GM21360 (cell line): ENCODE data around the gene PEX3.
"Not testable (repeated sequence)": the region's sequence is repeated elsewhere in the genome, so short reads cannot be mapped to it uniquely, and the experiment has no call there.

ENCODE experiments used
- ATAC-seq: cut with Tn5 transposase; IDR thresholded peaks from one replicate; pipeline ENCODE4 v1.9.1; 2021; ENCODE audit warnings: mild to moderate bottlenecking, moderate library complexity; ENCODE audit not compliant: unreplicated experiment

PEX3 gene

DNA sequence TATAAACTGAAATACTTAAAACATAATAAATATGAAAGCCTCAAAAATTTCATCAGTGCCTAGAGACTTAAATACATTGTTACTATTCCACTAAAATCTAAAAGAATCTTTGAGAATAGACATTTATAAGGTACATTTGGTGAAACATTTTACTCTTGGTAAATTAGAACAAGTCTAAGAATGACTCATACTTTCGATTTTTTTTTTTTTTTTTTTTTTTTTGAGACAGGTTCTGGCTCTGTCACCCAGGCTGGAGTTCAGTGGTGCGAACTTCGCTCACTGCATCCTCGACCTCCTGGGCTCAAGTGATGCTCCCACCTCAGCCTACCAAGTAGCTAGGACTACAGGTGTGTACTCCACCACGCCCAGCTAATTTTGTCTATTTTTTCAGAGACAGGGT, 54.5 kb downstream of the PEX3 start:
- ATAC-seq, result no peak

GRCh38 chr6:143505537-143505936, 54.9 kb downstream of the PEX3 start:
- no peak for ATAC-seq

DNA sequence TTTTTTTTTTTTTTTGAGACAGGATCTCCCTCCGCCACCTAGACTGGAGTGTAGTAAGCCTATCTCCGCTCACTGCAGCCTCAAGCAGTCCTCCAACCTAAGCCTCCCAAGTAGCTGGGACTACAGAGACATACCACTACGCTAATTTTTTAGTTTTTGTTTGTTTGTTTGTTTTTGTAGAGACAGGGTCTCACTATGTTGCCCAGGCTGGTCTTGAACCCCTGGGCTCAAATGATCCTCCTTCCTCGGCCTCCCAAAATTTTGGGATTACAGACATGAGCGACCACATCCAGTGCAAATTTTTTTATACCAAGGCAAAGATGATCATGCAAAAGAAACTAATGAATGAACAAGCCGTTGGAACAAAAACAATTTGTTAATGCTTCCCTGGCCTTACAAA, 55.6 kb downstream of the PEX3 start:
- no peak for ATAC-seq

- ATAC-seq, result no peak
Measured at GRCh38 chr6:143506620-143507019, 56.0 kb downstream of the PEX3 start.

DNA sequence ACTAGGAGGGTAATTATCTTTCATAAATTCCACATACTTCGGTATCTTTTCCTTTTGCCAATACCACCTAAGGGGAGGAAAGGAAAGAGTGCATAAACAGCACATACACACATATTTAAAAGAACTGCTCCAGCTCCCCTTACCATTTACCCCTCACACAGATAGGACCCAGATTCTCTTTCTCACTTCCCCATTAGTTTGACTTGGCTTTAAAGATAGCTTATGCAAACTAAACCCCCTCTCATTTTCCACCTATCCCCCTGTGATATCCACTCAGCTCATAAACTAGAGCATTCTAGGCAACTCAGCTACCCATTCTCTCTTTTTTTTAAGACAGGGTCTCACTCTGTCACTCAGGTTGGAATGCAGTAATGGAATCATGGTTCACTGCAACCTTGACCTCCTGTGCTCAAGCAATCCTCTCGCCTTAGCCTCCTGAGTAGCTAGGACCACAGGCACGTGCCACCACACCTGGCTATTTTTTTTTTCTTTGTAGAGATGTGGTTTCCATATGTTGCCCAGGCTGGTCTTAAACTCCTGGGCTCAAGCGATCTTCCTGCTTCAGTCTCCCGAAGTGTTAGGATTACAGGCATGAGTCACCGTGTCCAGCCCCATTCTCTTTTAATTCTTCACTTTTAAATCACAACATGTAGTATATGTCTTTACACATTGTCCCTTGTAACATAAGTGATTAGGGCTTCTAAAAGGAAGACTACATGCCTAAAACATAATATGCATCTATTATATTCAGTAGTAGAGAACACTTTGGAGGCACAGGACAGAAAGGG, 56.9 kb downstream of the PEX3 start:
- ATAC-seq, result no peak

GRCh38 chr6:143510326-143510725, 59.7 kb downstream of the PEX3 start:
- ATAC-seq, result not testable (repeated sequence)

GRCh38 chr6:143510991-143511891, 60.6 kb downstream of the PEX3 start, which contains the start of gene FUCA2:
Gene FUCA2, minus strand, starts transcription at chr6:143511720. Its CDS starts 86 bp downstream, at chr6:143511634.
- ATAC-seq, result peak; percentile 44

- peak; percentile 52 for ATAC-seq
Measured at GRCh38 chr6:143513410-143513809, 62.8 kb downstream of the PEX3 start.

DNA sequence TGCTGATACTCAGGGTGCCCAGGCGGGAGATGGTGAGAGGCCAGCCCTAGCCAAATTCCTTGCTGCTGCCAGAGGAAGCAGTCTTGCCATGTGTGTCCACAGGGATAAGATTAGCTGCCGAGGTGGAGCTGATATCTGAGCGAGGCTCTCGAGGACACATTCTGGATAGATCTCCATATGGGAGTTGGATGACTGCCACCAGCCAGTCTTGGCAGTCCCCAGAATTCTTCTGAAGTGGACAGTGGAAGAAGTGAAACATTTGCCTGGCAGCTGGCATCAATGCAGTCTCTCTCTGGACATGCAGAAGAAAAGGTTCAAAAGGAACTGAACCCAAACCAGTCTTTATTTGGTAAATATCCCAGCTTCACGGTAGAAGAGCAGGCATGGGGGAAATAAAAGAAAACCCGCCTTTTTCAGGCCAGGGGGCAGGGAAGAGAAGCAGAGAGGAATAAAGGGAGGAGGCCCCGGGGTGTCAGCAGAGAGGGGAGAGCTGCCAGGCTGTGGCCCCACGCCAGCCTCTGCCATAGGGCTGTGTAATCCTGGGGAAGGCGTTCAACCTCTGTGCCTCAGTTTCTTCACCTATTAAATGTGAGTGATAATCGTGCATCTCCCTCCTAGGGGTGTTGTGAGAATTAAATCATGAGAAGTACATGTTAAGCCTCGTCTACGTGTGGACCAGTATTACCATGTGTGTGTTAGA, 64.6 kb downstream of the PEX3 start:
- no peak for ATAC-seq

DNA sequence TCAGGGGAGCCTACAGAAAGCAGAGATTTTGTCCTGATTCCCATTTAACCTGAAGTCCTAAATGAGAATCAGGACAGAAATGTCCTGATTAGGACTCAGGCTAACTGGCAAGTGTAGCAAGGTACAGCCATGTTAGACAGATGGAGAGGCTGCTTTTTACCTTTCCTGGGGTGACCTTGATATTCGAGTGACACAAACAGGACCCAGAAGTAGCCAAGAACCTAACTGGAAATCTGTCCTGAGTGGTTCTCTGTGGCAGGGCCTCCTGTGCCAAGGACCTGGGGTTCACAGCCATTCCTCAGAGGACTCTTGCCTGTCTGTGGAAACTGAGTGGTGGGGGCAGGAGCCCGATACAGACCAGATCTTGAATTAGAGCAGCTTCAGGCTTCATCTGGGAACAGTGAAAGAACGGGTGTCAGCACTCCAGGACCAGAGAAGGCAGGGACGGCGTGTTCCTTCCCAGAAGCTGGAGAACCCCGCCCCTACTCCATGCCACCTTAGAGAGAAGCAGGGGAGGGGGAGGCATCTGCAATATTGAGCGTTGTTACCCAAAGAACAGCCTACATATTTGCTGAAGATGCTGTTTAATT, 65.3 kb downstream of the PEX3 start:
- no peak for ATAC-seq

- ATAC-seq, result no peak
Measured at GRCh38 chr6:143516690-143517446, 66.3 kb downstream of the PEX3 start.

GRCh38 chr6:143517447-143517773, 66.8 kb downstream of the PEX3 start:
- ATAC-seq, result no peak

DNA sequence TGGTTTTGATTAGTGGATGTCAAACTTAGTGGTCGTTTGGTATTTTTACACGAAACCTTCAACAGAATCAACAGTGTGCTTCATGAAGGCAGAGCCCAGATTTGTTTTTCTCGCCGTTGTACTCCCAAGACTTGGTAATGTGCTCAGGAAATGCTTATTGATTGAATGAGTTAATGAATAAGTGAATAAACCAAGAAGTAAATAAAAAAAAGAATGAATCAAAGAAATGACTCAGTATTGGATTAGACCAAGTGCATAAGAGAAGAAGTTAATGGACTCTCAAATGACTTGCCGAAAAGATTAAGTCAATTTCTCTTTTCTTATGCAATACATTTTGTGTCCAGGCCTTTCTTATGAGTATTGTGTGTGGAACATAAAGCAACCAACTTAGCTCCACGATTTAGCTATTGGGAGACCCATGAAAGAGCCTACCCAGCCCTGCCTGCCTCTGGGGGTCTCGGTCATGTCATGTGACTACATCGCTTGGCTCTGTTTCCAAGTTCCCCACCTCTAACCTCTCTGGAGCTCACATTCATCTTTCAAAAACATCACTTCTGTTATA, 71.5 kb downstream of the PEX3 start:
- ATAC-seq, result no peak

GRCh38 chr6:143525356-143525755, 74.8 kb downstream of the PEX3 start:
- no peak for ATAC-seq

GRCh38 chr6:143527677-143528076, 77.1 kb downstream of the PEX3 start:
- ATAC-seq, result no peak

GRCh38 chr6:143528164-143528811, 77.7 kb downstream of the PEX3 start:
- peak; percentile 67 for ATAC-seq

DNA sequence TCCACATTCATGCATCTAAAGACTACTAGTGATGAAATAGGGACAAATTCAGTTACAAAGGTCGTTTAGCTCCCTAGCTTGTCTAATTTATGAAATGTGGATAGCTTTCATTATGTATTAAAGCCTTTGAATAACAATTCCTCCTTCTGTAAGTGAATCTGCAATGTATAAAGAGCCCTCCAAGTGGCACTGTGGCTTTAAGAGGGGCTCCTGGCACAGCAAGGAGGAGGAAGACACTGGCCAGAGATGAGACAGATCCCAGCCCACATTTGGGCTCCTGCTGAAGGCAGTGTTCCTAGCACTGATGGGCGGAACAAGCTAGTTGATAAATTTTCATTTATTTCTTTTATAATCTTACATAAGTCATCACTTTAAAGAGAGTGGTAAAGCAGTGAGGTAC, 78.5 kb downstream of the PEX3 start:
- ATAC-seq, result no peak

- no peak for ATAC-seq
Measured at GRCh38 chr6:143531720-143532499, 81.3 kb downstream of the PEX3 start.

DNA sequence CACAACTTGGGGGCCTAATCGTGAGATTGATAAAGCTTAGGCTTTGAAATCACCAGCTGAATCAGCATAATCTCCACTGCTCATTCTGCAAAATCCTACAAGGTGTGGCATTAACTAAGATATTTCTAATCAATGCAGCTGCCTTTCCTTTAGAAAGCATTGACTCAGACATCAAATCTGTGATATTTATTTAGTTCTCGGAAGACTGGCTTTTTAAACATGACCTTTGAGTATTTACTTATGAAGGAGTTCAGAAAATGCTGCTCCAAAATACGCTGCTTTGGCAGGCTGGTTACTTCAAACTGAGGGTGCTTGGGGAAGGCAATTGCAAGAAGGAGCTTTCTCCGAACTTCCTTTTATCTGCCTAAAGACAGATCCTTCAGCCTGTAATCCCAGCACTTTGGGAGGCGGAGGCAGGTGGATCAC, 84.6 kb downstream of the PEX3 start:
- ATAC-seq, result no peak
